Kidney (tissue), 14 donors: ENCODE results near the gene CPE. TPM values are rescaled to one million over a fixed set of nuclear protein-coding genes. Genes with fewer than 3 reads are reported as not detected.

ENCODE experiments used
- DNase-seq, 5 donors: peaks; one replicate each; pipeline ENCODE4 v3.0.0-alpha.2; 2013 to 2020
- FAIRE-seq: peaks from 2 replicates; lab custom pipeline; 2012; peaks lifted over from hg19 to GRCh38; lab: Jason Lieb, UNC
- H3K27ac ChIP-seq, 2 donors: one replicate each; pipeline ENCODE4 v1.7.0; 2013; ENCODE audit warnings: low read depth in 2 of 2, low read length in 2 of 2, inconsistent platforms in 1 of 2
- H3K27me3 ChIP-seq: one replicate; pipeline ENCODE4 v1.7.1; 2013; ENCODE audit warnings: low read length, inconsistent platforms; ENCODE audit not compliant: control insufficient read depth, insufficient read depth
- H3K36me3 ChIP-seq, 3 donors: one replicate each; pipeline versions ENCODE4 v1.7.0 to v1.7.1; 2013; ENCODE audit warnings: low read length in 3 of 3, control low read depth in 1 of 3, inconsistent platforms in 1 of 3; ENCODE audit not compliant: insufficient read depth in 3 of 3, control insufficient read depth in 2 of 3
- H3K4me1 ChIP-seq, 3 donors: one replicate each; pipeline versions ENCODE4 v1.7.0 to v1.7.1; 2013; ENCODE audit warnings: low read length in 3 of 3, inconsistent platforms in 1 of 3, low read depth in 1 of 3; ENCODE audit not compliant: control insufficient read depth in 2 of 3, insufficient read depth in 2 of 3
- H3K4me3 ChIP-seq, 3 donors: one replicate each; pipeline versions ENCODE4 v1.7.0 to v1.8.1; 2013; ENCODE audit warnings: low read length in 3 of 3, control low read depth in 1 of 3, inconsistent platforms in 1 of 3
- H3K9ac ChIP-seq, 3 donors: one replicate each; pipeline versions ENCODE4 v1.7.0 to v1.7.1; 2013; ENCODE audit warnings: low read length in 3 of 3, control low read depth in 1 of 3, inconsistent platforms in 1 of 3
- H3K9me3 ChIP-seq, 3 donors: one replicate each; pipeline versions ENCODE4 v1.7.0 to v1.7.1; 2013; ENCODE audit warnings: low read length in 3 of 3, control low read depth in 1 of 3, inconsistent platforms in 1 of 3; ENCODE audit not compliant: control insufficient read depth in 2 of 3, insufficient read depth in 1 of 3
- intact Hi-C: fragments of 100-400 bp; cut with DNase I; formaldehyde crosslinking; loops from one replicate; pipeline ENCODE4 v1.11.1; 2022
- polyA plus RNA-seq: library from polyadenylated mRNA; stranded (reverse); fragments of 350-450 nt; fragmentation: Illumina TruSeq; extraction: RNeasy Lipid Tissue Mini Kit (QIAGEN cat#74804); gene quantifications from one replicate; pipeline ENCODE4 v1.2.3, GENCODE V29; 2014; ENCODE audit warnings: low read depth, low replicate concordance; ENCODE audit not compliant: insufficient read depth
- total RNA-seq: library from RNA; stranded (reverse); fragmentation: NEBNext Ultra II Directional; extraction: Animal tissue kit (Norgen Biotek cat#: 25700); gene quantifications from one replicate; pipeline ENCODE4 v1.2.1, GENCODE V29; 2021
- TF ChIP-seq, protein P1 (sequence below): IDR thresholded peaks from 3 replicates; pipeline ENCODE4 v1.5.1; 2012; ENCODE audit warnings: mild to moderate bottlenecking, moderate library complexity, borderline replicate concordance; ENCODE audit not compliant: insufficient read depth; ENCODE audit errors: extremely low read depth
- donor health status: control.
- donor health status: control.
- donor health status: control.
- donor health status: control.
- donor health status: control.
- donor health status: DM: yes; HTN: yes; CAD: no.
- donor health status: Normal renal cell carcinoma (clear cell type).

The CPE gene
- total and polyA plus RNA-seq, 2 donors from 2014 or later, result 24.2 to 87.7 TPM

DNA sequence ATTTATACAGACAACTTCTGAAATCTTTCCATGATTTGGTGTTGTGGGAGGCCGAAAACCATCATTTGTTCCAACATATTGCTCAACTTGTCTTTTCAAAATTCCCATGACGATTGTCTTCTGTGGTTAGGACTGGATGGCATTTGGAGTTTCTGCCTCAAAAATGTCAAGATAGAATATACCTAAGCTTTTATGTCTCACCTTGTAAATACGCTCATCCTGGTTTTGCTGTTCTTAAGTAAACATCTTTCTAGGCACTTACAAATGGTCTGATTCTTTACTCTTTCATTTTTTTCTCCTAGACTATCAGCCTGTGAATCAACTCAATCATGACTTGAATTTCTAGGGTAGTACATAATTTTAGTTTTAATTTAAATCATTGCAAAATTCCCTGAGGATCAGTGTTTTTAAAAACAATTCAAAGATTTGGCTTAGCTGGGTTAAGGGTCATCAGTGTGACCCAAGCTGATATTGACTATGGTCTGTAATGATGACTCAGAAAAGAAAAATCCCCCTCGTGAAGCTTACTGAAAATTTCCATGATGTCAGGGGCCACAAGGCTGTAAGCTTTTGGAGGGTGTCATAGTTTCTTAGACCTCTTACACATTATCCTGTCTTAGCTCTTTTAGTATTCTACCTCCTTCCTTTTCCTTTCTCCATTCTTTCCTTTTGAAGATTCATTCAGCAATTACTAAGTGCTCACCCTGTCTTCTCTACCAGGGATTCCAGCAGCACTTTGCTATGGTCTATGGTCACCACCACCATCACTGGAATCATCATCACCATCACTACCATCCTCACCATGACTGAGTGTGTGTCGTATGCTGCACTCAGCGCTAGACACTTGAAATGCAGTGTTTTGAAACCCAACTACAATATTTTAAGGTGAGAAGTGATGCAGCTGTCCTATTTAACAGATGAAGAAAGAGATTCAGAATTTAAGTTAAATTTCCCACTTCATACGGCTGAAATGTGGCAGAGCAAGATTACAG lies 124.4 kb downstream of the CPE start:
- FAIRE-seq, result no peak
- no peak overlapping the region for H3K4me3 ChIP-seq
- intact Hi-C loops, result no loop called here
- DNase-seq, result no peak
- no peaks in the 10 kb centered on the region for H3K4me1 ChIP-seq
- no peaks in the 10 kb centered on the region for H3K36me3 ChIP-seq
- H3K9me3 ChIP-seq, result no peaks in the 10 kb centered on the region
- H3K9ac ChIP-seq, result no peak overlapping the region
- TF ChIP-seq, protein P1, sequence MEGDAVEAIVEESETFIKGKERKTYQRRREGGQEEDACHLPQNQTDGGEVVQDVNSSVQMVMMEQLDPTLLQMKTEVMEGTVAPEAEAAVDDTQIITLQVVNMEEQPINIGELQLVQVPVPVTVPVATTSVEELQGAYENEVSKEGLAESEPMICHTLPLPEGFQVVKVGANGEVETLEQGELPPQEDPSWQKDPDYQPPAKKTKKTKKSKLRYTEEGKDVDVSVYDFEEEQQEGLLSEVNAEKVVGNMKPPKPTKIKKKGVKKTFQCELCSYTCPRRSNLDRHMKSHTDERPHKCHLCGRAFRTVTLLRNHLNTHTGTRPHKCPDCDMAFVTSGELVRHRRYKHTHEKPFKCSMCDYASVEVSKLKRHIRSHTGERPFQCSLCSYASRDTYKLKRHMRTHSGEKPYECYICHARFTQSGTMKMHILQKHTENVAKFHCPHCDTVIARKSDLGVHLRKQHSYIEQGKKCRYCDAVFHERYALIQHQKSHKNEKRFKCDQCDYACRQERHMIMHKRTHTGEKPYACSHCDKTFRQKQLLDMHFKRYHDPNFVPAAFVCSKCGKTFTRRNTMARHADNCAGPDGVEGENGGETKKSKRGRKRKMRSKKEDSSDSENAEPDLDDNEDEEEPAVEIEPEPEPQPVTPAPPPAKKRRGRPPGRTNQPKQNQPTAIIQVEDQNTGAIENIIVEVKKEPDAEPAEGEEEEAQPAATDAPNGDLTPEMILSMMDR, result no peak
- no peak overlapping the region for H3K27ac ChIP-seq
- no peaks in the 10 kb centered on the region for H3K27me3 ChIP-seq

DNA sequence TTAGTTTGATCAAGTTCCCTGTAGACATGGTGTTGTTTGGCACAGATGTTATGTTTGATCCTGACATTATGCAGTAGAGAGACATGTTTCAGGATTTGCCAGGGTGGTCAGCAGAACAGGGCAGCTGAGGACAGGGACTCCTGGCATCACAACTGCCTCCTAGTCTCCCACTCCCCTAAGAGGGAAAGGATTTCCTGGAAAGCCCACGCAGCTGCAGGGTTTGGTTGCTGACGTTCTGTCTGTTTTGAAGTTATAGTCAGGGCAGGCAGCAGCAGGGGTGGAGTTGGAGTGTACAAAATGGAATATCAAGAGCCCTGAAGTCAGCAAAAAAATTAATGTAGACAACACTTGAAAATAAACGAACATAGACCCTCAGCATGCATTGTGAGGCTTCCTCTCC lies 125.4 kb downstream of the CPE start:
- intact Hi-C loops, result no loop called here
- DNase-seq (no peak), FAIRE-seq (no peak)
- H3K36me3 ChIP-seq, result no peaks in the 10 kb centered on the region
- no peaks in the 10 kb centered on the region for H3K4me1 ChIP-seq
- no peak overlapping the region for H3K4me3 ChIP-seq
- no peaks in the 10 kb centered on the region for H3K27me3 ChIP-seq
- H3K9ac ChIP-seq, result no peak overlapping the region
- TF ChIP-seq, protein P1, result no peak
- no peak overlapping the region for H3K27ac ChIP-seq
- no peaks in the 10 kb centered on the region for H3K9me3 ChIP-seq

DNA sequence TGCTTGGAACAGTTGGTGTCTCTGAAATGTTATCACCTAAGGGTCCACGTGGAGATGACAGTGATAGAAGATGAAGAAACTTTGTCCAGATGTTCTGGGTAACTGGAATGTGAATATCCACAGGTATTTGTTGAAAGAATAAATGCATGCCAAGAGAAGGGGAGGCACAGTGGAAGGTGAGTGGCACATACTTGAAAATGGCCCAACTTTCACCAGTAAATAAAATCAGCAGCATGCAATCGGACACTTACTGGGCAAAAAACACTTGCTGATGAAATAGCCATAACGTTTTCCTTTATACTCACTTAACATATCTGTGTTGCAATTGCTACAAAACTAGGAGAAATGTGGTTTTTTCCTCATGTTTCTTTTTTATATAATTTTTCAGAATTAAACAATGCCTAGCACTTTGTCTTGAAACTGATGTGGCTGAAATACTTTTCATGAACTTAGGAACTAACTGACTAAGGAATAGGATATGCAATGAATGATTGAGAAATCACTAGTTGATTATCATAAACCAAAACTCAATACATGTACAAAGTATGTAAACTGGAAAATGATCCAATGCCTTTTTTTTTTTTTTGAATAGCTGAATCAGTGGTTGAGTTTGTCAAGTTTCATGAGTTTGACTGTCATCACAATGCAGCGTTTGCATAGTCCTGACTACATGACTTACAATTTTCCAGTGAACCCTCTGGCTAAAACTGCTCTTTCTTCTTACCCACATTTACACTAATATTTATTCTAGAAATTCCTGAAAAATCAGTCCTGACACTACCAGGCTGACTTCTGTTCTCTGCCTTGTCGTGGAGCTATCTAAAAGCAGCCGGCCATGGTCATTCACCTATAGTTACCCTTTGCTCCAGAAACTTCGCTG lies 127.4 kb downstream of the CPE start:
- Histone ChIP-seq H3K4me3 (no peak overlapping the region), H3K36me3 (no peaks in the 10 kb centered on the region), H3K9ac (no peak overlapping the region), H3K4me1 (no peaks in the 10 kb centered on the region), H3K9me3 (no peaks in the 10 kb centered on the region), H3K27me3 (no peaks in the 10 kb centered on the region), H3K27ac (no peak overlapping the region)
- DNase-seq (no peak), FAIRE-seq (no peak)
- intact Hi-C loops, result no loop called here
- TF ChIP-seq, protein P1, result no peak
